Dermis microvascular lymphatic vessel endothelial cell (primary cell): ENCODE data around the gene EHD1. TPM values are rescaled to one million over a fixed set of nuclear protein-coding genes. Genes with fewer than 3 reads are reported as not detected.

Experiments used
- DNase-seq, 2 donors: peaks; one replicate each; pipeline versions ENCODE4 v3.0.0 to v3.0.0-alpha.2; 2010; ENCODE audit warnings: low read depth in 2 of 2
- total RNA-seq: library from RNA; depleted of rRNA; stranded (reverse); fragments of >200 nt; gene quantifications from 2 replicates; pipeline ENCODE4 v1.2.1, GENCODE V29; 2014

The EHD1 gene
- total RNA-seq, 1 donor from 2014 or later: 30.3 TPM

- DNase-seq: no peak
Observed at GRCh38 chr11:64874308-64875240, 3.8 kb downstream of the EHD1 start.

DNA sequence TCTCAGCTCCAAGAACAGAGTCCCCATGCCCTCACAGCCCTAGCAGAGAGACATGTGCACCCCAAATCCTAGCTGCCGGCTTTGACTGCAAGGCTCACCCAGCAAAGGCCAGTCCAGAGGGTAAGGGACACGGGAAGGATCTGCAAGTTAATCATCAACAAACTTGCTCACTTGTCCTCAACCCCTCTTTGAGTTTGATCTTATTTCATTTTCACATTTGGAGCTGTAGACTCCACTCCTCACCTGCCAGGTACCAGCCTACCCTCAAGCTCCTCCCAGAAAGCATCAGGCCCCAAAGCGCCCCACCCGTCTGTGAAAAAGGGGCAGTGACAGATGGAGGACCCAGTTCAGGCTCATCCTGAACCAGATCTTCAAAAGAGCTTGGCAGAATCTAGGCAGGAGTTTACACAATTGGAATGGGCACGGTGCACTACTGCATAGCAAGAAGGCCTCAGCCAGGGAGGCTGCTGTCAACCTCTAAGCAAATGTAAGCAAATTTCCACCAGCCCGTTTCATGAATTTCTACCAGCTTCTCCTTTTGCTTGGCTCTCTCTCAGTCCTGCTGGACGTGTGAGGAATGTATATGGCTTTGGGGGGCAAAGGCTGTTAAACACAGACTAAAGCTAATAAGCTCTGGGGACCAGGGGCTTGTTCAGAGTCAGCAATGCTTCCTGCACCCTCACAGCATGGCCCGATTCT is 5.5 kb downstream of the EHD1 start:
- DNase-seq: no peak

- no peak for DNase-seq
Observed at GRCh38 chr11:64871492-64871891, 6.9 kb downstream of the EHD1 start.

DNA sequence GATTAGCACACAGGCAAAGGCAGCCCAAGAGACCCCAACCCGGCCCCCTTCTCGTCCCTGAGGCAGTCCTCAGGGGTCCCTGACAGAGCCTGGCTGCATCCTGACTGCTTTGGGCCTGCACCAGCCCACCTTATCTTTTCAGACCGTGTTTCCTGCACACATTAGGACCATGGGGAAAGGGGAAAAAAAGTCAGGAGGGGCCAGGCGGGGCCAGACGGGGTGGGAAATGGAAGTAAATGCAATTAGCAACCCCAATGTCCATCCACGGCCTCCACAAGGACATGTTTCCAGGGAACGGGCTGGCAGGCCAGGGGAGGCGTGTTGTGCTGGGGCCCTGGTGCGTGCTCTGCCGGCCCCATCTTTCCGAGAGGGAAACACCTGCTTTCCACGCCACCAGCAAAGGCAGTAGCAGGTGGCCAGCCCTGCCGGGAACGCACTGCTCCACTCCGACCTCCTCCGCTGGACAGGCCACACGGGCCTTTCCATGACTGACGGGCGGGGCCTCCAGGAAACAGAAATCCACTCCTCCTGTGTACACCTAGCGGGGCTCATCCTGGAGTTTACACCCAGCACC is 7.4 kb downstream of the EHD1 start:
- DNase-seq: peak; percentile 67 to 78

GRCh38 chr11:64870176-64870892 is 8.1 kb downstream of the EHD1 start:
- DNase-seq: peak; percentile 47 to 77

- DNase-seq: peak in 1 of 2 donors; percentile 50
Observed at GRCh38 chr11:64869571-64870175, 8.7 kb downstream of the EHD1 start.

GRCh38 chr11:64868904-64869570 is 9.4 kb downstream of the EHD1 start:
- DNase-seq: peak in 1 of 2 donors; percentile 95

- no peak for DNase-seq
Observed at GRCh38 chr11:64867748-64868462, 10.5 kb downstream of the EHD1 start.

DNA sequence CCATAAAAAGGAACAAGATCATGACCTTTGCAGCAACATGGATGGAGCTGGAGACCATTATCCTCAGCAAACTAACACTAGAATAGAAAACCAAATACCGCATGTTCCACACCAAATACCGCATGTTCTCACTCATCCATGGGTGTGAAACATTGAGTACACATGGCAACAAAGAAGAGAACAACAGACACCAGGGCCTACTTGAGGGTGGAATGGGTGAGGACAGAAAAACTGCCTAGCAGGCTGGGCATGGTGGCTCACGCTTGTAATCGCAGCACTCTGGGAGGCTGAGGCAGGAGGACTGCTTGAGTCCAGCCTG is 12.3 kb downstream of the EHD1 start:
- no peak for DNase-seq

- no peak for DNase-seq
Observed at GRCh38 chr11:64865286-64866172, 12.9 kb downstream of the EHD1 start.

GRCh38 chr11:64864473-64865285 is 13.7 kb downstream of the EHD1 start:
- DNase-seq: no peak

- no peak for DNase-seq
Observed at GRCh38 chr11:64864135-64864472, 14.3 kb downstream of the EHD1 start.

DNA sequence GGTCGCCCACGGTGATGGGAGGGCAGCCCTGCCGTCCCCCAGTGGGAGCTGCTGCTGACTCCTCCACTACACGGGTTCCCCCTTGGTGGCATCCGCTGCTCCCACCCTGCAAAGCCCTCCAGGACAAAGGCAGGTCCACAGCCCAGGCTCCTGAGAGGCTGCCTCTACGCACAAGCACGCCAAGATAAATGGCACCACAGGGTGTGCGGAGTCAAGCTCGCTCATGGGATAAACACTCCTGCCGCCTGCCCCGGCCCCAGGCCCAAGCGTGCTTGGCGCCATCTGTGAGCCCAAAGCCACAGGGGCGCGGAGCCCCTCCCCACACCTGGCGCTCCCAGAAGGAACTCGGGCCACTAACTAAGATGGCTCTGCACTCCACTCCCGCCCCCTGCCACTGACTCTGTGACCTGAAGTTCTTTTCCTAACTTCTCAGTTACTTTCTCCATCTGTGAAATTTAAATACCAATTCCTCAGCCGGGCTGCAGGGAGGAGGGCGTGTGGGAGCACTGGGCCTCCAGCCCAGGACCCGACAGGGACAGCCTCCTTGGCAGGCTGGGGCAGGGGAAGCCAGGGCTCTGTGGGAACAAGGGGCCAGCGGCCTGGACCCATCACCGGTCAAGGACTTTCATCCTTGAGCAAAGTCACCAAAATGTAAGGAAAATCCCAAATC is 14.9 kb downstream of the EHD1 start:
- no peak for DNase-seq

GRCh38 chr11:64862987-64863390 is 15.4 kb downstream of the EHD1 start:
- no peak for DNase-seq

DNA sequence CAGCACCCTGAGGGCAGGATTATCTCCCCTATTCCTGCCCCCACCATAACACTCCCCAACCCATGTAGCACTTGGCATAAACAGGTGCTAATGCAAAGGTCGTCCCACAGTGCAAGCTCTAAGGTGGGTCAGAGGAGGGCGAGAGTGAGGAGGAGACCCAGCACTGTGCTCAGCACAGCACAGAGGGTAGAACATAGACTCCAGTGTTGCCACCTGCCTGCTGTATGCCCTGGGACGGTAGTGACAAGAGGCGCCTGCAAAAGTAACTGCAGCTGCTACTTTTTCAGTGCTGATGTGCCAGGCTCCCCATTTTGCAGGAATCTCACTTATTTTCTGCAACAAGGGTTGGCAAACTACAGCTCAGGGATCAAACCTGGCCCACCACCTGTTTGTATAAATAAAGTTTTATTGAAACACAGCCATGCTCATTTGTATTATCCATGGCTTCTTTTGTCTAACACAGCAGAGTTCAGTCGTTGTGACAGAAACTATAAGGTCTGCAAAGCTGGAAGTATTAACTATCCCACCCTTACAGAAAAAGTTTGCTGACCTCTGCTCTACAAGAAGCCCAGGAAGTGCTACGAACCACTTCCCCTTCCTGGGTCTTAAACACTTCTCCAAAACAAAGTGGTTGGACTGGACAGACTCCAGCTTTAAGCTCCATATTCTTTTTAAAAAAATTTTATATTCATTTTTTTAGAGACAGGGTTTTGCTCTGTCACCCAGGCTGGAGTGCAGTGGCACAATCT is 17.0 kb downstream of the EHD1 start:
- no peak for DNase-seq

DNA sequence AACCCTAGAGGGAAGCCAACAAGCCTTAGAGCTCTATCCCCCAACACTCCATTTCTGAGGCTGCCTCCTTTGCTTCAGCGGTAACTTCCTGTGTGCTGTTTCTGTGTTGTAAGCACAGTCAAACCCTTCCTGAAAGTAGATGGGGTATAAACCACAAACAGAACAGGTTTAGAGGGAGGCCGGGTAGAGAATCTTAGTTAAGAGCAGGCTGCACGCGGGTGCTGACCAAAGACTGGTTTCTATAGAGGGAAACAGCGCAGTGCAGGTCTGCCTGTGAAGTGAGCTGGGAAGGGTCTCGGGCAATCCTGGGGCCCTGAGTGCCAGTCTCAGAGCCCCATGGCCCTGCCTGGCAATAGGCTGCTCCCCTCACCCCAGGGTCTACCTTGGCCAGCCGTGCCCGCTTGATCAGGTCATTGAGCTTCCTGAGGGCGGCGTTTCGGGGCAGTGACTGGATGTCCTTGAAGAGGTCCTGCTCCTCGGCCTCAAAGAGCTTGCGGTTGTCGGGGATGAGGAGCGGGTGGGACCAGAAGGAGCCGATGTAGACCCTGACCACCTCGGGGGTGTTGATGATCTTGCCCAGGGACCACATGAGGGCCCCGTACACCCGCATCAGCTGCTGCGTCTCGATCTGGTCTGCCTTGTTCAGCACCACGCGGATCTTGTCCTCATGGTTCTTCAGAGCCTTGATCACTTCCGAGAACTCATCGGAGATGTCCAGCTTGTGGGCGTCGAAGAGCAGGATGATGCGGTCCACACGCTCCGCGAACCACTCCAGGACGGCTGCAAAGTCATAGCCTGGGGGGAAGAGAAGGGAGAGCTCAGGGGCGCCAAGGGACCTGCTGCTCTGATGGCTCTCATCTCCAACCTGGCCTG is 18.6 kb downstream of the EHD1 start:
- no peak for DNase-seq
